Measurements from ENCODE around the gene TTC14.

GRCh38 chr3:180646187-180646790 is 44.3 kb downstream of the TTC14 start:
- TF ChIP-seq CTCF (IDR thresholded peaks at IDR 0.05; ENCODE audit: extremely low read depth in 1 of 2, insufficient read depth in 1 of 2, low read depth in 1 of 2, low read length in 2 of 2) (peak in 1 of 2 donors; percentile 7), MAX (IDR thresholded peaks at IDR 0.05; ENCODE audit: insufficient read depth, insufficient read length) (no peak), FOS (IDR thresholded peaks at IDR 0.05; ENCODE audit: borderline replicate concordance, insufficient read depth, low read length) (no peak)
